Activated CD8-positive, alpha-beta memory T cell treated with anti-CD3 and anti-CD28 coated beads, Interleukin-2, amount 50 U/mL, for 24 hours (primary cell): ENCODE data around the gene LGI4.

Source experiments
- DNase-seq: peaks from one replicate; pipeline ENCODE4 v3.0.0-alpha.2; 2020; ENCODE audit errors: extremely low read depth

LGI4 gene

DNA sequence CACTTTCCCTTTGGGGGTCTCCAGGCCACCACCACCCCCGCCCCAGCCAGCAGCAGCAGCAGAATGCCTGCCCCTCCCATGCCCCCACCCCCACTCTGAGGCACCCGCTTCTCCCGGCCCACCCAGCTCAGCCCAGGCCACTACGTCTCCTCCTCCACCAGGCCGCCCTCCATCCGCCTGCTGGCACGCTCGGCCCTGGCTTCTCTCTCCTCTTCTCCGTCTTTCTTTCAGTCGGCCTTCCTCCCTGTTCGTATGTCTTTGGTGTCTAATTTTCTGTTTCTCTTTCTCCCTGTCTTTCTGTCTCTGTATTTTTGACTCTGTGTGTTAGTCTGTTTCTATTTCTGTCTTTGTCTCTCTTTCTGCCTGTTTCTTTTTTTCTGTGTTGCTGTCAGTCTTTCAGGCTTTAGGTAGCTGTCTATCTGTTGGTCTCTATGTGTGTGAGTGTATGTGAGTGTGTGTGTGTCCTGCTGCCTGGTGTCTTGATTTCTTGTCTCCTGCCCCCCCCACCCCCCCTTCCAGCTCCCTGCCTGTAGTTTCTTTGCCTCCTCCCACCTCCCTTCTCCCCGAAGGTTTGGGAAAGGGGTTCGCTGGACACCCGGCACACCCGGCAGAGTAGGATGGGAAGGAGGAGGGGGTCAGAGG, at the start of gene LGI4:
Gene LGI4, minus strand, starts transcription at position 459 of the 642 bp plus-strand sequence. Its CDS starts 379 bp downstream, at position 80.
- no peak for DNase-seq

DNA sequence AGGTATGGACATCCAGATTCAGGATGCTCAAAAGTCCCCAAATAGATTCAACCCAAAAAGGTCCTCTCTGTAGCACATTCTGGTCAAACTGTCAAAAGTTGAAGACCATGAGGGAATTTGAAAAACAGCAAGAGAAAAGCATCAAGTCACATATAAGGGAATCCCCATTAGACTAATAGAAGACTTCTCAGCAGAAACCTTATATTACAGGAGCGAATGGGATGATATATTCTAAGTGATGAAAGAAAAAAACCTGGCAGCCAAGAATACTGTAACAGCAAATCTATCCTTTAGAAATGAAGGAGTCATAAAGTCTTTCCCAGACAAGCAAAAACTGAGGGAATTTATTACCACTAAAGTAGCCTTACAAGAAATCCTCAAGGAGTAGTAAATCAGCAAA, 49.4 kb upstream of the LGI4 start:
- DNase-seq, result no peak

DNA sequence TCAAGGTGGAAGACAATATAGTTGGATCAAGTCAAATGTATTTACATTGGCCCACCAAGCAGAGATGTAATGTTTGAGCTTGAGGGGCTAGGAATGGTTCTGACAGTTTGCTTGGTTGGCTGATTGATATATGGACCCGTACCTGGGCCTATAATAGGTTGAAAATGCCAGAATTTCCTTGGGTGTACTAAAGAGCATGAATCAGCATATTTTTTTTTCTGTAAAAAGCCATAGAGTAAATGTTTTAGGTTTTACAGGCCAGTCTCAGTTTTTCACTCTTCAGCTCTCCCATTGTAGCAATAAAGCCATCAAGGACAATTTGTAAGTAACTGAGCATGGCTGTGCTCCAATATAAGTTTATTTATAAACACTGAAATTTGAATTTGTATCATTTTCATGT, 46.5 kb upstream of the LGI4 start:
- DNase-seq, result no peak

DNA sequence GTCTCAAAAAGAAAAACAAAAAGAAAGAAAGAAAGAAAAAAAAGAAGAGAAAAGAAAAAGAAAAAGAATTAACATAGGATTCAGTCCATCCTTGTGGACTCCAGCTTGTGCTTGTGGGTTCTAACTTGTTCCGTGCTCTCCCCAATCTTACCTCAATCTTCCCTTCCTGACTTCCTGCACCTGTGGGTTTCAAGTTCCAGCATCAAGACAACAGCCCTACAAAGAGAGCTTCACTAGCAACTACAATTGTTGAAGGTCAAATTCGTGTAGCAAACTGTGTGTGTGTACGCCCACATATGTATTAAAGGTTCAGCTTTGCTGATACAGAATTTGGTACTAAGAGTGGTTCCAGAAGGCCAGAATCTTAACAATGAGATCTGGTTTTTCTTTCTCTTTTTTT, 45.0 kb upstream of the LGI4 start:
- no peak for DNase-seq

DNA sequence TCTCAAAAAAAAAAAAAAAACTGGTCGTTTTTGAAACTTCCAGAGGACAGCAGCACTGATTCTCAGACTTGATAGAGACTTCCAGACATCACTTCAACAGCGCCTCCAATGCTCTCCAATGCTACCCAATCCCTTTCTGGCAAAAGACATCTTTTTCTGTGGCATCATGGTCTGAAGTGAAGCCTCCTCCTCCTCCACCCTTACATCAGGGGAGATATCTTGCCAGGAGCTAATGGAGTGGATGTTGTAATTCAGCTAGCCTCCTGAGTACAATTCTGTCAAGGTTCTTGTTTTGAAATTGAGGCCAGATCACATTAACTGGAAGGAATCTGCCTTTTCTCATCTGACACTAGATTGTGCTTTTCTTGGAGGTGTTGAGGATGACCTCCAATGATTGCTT, 43.8 kb upstream of the LGI4 start:
- no peak for DNase-seq

DNA sequence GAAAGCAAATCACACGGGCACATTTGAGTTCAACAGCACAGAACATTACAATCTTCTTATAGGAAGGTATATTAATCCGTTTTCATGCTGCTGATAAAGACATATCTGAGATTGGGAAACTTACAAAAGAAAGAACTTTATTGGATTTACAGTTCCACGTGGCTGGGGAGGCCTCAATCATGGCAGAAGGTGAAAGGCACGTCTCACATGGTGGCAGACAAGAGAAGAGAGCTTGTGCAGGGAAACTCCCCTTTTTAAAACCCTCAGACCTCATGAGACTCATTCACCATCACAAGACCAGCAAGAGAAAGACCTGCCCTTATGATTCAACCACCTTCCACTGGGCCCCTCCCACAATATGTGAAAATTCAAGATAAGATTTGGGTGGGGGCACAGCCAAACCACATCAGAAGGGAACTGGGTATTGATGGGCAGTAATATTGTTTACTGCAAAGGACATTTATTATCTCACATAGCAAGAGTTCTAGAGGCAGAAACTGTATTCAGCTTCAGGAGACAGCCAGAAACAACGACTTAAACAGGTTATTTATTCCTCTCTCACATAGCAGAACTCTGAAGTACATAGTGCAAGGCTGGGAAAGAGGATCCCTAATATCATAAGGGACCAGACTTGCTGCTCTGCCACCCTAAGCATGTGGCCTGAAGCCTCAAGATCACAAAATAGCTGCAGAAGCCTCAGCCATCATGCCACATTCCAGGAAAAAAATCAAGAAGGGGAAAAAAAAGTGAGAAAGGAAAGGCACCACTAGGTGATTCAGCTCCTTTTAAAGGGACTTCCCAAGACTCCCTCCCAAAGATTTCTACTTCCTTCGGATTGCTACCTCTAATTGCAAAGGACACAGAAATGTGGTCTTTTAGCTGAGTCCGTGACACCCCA, 42.8 kb upstream of the LGI4 start:
- no peak for DNase-seq

DNA sequence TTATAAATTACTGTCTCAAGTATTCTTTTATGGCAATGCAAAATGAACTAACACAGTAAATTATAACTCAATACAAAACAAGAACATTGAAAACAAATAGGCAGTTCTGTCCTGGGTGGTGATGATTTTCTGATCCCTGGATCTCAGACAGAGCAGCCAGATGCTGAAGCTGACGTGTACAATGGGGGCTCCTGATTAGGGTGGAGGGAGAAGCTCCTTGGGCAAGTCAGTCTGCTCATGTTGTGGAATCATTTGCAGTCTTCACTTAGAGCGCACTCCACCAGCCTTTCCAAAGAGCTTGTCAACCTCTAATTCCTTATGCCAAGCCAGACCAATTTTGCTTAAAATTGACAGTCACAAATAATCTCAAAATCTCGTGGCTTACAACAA, 41.3 kb upstream of the LGI4 start:
- no peak for DNase-seq

DNA sequence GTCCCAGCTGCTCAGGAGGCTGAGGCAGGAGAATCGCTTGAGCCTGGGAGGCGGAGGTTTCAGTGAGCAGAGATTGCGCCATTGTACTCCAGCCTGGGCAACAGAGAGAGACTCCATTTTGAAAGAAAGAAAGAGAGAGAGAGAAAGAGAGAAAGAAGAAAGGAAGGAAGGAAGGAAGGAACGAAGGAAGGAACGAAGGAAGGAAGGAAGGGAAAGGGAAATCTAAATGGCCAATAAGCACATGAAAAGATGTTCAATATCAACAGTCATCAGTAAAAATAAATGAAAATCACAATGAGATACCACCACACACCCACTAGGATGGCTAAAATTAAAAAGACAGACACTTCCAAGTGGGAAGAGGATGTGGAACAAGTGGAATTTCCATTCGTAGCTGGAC, 39.4 kb upstream of the LGI4 start:
- DNase-seq, result no peak

DNA sequence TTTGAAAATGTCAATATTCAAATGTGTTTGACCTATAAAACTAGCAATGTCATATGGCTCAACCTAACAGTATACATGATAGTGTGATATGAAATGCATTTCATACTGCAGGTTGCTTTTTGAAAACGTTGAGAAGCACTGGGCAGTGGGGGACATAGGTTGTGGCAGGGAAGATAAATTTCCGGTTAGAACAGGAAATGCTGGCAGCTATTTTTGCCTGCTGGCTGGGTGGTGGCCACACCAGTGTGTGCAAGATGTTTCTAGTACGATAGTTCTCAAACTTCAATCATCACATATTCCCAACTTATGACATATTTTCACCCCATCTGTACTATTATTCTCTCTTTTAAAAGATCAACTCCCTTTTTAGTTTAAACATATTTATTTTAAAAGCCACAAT, 36.9 kb upstream of the LGI4 start:
- no peak for DNase-seq

DNA sequence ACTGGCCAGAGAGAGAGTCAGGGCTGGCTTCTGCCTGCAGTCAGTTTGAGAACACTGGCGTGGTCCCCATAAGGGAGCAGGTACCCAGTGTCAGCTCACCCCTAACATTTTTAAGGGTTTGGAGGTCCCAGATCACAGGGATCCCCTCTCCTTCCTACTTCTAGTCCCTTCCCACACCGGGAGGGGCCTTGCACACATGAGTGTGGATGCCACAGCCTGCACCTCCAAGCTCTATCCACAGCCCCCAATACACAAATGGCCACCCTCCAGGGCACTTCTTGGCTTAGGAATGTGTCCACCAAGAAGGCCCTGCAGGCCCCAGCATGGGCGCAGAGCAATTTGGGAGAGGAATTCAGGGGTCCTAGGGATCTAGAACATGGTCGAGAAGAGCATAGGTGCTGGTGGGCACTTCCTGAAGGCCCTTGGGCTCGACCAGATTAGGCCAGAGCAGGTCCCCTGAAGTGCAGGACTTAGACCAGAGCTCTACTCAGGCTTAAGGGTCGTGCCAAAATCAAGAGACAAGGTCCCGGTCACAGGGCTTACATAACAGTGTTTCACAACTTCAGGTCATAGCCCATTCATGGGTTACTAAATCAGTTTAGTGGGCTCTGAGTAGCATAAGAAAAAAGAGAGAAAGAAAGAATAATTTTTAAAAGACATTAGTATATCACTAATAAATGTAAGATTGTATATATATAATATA, 35.7 kb upstream of the LGI4 start:
- no peak for DNase-seq

DNA sequence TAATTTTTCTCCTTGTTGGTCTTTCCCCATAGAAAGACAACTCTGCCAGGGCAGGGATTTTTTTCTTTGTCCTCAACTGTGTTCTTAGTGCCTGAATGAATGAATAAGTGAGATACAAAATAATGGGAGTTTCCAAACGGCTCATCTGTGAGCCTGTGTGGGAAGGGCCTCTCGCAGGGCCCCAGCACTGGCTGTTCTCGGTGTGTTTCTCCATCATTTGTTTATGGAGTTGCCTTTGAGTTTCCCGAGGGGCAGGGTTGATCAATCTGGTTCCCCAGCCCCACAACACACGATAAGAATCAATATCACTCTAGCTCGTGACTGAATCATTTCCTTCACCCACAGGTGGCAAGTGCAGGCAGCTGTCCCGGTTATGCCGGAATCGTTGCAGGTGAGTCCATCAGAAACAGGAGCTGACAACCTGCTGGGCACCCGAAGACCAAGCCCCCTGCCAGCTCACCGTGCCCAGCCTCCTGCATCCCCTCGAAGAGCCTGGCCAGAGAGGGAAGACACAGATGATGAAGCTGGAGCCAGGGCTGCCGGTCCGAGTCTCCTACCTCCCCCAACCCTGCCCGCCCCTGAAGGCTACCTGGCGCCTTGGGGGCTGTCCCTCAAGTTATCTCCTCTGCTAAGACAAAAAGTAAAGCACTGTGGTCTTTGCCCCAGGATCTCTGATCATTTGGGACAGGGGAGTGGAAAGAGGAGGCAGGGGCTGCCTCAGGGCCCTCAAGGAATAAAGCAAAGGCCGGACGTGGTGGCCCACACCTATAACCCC, 34.5 kb upstream of the LGI4 start:
- DNase-seq, result no peak

DNA sequence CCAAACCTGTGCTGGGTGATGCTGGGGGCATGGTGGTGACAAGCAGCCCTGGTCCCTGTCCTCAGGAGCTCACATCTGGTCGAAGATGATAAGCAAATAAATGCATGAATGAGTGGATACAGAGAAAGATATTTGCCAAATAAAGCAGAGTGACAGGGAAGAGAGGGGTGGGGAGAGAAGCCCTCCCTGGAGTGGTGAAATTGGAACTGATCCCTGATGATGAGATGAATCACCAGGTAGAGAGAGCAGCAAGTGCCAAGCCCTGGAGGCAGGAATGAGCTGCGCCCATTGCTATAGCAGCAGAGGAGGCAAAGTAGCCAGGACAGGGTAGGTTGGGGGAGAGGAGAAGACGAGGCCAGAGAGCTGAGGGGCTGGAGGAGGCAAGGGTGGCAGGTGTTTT, 33.3 kb upstream of the LGI4 start:
- DNase-seq, result no peak

DNA sequence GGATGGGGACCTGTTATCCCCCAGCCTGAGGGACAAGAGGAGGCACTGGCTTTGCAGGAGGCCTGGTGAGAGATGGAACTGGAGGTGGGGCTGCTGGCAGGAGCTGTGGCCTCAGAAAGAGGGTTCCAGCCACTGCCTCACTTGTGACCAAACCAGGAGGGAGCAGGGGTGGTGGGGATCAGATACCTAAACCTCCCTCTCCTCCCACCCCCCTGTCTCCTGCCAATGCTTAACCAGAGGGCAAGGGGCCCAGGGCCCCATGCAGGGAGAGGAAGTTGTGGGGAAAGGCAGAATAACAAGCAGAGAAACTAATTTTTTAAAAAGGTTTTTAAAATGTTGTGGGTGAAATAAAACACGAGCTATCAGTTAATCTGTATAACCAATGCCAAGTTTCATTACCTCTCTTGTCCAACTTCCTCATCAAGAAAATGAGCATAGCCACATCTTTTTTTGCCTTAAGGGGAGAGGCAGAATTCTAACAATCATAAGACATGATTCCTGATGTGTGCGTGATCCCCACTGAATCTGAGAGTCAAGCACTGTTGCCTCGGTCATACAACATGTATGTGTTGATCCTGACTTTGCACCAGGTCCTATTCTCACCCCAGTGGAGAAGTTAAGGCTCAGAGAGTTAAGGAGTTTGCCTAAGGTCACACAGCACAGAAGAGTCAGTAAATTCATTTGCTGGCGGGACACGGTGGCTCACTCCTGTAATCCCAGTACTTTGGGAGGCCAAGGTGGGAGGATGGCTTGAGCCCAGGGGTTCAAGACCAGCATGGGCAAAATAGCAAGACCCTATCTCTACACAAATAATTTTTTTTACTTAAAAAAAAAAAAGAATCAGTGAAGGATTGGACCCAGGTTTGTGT, 32.6 kb upstream of the LGI4 start:
- DNase-seq, result no peak

DNA sequence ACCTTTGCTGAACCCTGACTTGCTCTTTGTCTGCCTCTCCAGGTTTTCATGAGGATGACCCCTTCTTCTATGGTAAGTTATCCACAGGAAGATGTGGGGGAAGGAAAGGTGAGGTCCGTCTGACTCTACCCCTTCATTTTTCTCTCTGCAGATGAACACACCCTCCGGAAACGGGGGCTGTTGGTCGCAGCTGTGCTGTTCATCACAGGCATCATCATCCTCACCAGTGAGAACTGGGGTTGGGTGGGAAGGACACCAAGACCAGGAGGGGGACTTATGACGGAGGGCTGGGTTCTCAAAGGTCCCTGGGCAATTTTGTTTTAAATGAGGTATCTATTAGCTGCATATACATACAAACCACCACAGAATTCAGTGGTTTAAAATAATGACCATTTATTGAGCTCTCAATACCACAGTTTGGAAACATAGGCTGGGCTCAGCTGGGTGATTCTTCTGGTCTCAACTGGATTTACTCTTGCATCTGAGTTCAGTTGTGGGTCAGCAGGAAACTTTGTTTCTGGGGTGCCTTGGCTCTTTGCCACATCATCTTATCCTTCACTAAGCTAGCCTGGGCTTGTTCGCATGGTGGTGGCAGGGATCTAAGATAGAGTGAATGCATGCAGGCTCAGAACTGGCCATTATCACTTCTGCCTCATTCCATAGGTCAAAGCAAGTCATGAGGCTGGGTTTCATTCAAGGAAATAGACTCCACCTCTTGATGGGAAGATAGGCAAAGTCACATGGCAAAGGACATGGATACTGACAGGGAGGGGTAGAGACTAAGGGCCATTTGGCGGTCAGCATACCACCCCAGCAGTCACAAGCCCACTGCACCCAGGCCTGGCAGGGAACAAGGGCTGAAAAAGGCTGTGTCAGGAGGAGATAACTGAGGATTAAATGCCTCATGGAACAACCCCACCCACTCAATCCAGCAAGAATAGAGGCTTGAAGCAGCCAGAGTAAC, 31.5 kb upstream of the LGI4 start:
- no peak for DNase-seq

DNA sequence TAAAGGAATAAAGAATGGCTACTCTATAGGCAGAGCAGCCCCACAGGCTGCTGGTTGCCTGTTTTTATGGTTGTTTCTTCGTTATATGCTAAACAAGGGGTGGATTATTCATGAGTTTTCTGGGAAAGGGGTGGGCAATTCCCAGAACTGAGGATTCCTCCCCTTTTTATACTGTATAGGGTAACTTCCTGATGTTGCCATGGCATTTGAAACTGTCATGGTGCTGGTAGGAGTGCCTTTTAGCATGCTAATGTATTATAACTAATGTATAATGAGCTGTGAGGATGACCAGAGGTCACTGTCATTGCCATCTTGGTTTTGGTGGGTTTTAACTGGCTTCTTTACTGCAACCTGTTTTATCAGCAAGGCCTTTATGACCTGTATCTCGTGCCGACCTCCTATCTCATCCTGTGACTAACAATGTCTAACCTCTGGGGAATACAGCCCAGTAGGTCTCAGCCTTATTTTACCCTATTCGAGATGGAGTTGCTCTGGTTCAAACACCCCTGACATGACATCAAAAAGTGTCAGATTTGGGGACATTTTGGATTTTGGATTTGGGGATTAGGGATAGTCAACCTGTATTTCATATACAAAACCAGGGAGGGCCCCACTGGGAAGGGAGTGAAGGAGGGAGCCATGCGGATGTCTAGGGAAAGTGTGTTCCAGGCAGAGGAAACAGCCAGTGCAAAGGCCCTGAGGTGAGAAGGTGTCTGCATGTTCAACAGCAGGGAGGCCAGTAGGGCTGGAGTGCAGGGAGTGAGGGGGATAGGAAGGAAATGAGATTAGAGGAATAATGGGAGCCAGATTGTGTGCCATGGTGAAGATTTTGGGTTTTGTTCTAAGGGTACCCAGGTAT, 30.6 kb upstream of the LGI4 start:
- no peak for DNase-seq

DNA sequence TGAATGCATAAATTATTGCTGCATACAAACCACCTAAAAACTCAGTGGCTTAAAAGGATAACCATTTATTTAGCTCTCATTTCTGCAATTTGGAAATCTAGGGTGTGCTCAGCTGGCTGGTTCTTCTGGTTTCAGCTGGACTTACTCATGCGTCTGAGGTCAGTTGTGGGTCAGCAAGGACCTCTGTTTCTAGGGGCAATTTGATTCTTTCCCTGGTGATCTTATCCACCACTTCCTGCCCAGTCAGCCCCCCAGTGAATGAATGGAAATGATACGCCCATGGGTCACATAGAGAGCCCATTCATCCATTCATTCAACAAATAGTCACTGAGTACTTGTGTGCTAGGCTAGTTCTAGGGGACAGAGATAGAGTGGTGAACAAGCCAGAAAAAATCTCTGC, 29.6 kb upstream of the LGI4 start:
- DNase-seq, result no peak

DNA sequence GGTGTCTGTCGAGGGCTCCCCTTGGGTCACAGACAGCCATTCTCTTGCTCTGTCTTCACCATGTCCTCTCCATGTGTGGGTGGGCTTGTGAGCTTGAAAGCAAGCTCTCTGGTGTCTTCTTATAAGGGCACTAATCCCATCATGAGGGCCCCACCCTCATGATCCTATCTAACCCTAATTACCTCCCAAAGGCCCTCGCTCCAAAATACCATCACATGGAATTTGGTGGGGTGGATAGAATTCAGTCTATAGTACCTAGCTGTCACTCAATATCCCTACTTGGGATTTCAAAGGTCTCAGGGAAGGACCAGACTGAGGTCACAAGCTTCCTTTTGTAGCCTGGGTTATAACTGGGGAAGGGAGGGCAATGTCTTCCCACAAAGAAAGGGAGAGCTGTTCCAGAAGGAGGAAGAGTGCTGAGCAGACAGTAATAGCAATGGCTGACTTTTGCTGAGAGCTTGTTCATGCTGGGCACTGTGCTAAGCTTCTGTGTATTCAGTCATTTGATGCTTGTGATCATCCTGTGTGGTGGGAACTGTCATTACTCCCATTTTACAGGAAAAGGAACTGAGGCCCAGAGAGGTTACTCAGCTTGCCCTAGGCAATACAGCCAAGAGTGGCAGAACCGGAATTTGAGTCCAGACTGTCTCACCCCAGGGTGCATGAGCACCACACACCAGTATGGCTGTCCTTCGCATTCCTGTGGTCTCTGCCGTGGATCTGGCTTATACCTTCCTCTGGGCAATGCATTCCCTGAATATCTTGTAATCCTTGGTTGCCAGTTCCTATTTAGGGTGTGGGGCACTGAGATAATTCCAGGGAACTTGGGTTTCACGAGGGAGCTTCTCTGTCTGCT, 27.8 kb upstream of the LGI4 start:
- no peak for DNase-seq

DNA sequence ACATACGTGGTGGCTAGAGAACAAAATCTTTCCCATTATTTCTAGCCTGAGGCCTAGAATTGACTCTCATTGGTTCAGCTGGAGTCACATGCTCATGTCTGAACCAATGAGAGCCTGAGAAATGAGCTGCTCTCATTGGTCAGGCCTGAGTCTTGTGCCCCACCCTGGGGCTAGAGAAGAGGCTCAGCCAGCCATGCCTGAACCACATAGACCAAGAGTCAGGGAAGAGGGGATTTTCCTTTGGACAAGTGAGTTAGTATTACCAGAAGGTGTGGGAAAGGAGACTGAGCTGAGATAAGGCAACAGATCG, 26.5 kb upstream of the LGI4 start:
- no peak for DNase-seq
